Activated CD4-positive, alpha-beta memory T cell treated with anti-CD3 and anti-CD28 coated beads, Interleukin-2, amount 10 ng/mL, durations not matched to agents 7 days and 5 days (primary cell): ENCODE results near the gene OR51L1. TPM values are rescaled to one million over a fixed set of nuclear protein-coding genes. Genes with fewer than 3 reads are reported as not detected.

Experiments
- CTCF ChIA-PET: fragments of 350-600 bp; sonication (Branson Sonifier 250); formaldehyde crosslinking; loops from one replicate; lab custom pipeline; 2021; ENCODE audit warnings: antibody characterized with exemption, inconsistent platforms; lab: Charles Lee
- POLR2A ChIA-PET: fragments of 350-600 bp; sonication (Branson Sonifier 250); formaldehyde crosslinking; loops from one replicate; lab custom pipeline; 2021; ENCODE audit warnings: antibody characterized with exemption; lab: Charles Lee
- DNase-seq: peaks from one replicate; pipeline ENCODE4 v3.0.0-alpha.2; 2020
- H3K27ac Mint-ChIP-seq: one replicate; pipeline ENCODE4 v1.8.0; 2021; ENCODE audit warnings: mild to moderate bottlenecking, mixed read lengths
- H3K27me3 Mint-ChIP-seq: one replicate; pipeline ENCODE4 v1.8.0; 2021; ENCODE audit warnings: mixed read lengths
- H3K36me3 Mint-ChIP-seq: one replicate; pipeline ENCODE4 v1.8.0; 2021; ENCODE audit warnings: low read depth, mixed read lengths
- H3K4me1 Mint-ChIP-seq: one replicate; pipeline ENCODE4 v1.8.0; 2021; ENCODE audit warnings: mixed read lengths
- H3K4me3 Mint-ChIP-seq: one replicate; pipeline ENCODE4 v1.8.0; 2021; ENCODE audit warnings: mild to moderate bottlenecking, mixed read lengths
- H3K9me3 Mint-ChIP-seq: one replicate; pipeline ENCODE4 v1.8.0; 2021; ENCODE audit warnings: mixed read lengths
- total RNA-seq, 2 experiments: library from RNA; stranded (reverse); gene quantifications; one replicate each; pipeline ENCODE4 v1.2.3, GENCODE V29; 2021

Gene OR51L1
- total RNA-seq, 2 experiments from 2014 or later: not detected

DNA sequence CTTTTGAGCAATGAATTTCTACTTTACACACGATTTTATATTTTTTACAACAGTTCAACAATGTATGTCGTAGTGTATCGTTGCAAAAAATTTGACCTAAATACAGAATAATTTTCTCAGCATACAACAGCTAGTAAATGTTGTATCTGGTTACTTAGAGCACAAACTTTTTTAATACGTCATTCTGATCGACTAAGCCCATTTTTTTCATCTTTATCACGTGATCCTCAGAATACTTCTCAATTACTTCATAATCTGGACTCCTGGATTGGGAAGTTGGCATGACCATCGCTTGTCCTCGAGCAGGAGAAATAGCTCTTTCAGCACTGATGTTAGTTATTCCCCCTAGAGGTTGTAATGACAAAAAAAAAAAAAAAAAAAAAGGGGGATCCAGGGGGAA lies 16.6 kb downstream of the OR51L1 start:
- Mint-ChIP-seq H3K9me3 (no peaks in the 10 kb centered on the region), H3K4me3 (no peak overlapping the region), H3K27ac (no peak overlapping the region), H3K36me3 (no peaks in the 10 kb centered on the region), H3K27me3 (no peaks in the 10 kb centered on the region), H3K4me1 (no peaks in the 10 kb centered on the region)
- POLR2A ChIA-PET: no interaction called here
- DNase-seq: no peak
- CTCF ChIA-PET: no interaction called here

DNA sequence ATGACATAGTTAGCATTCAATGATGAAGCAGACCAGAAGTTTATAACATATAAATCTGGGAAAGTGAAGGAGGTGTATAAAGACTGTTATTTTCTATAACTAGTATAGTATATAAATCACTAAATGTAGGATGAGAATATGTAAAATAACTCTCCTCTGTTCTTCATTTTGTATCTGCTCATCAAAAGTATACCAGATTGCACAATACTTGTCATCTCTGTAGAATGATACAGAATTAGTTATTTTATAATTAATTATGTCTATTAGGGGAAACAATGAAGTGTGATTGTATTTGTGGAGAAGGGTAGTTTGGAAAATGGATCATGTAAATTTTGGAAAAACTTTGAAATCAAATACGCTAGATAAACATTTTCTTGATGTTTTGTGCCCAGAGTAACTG lies 18.4 kb downstream of the OR51L1 start:
- no peak for DNase-seq
- Mint-ChIP-seq H3K27ac (no peak overlapping the region), H3K4me3 (no peak overlapping the region), H3K9me3 (no peaks in the 10 kb centered on the region), H3K4me1 (no peaks in the 10 kb centered on the region), H3K27me3 (no peaks in the 10 kb centered on the region), H3K36me3 (no peaks in the 10 kb centered on the region)
- POLR2A ChIA-PET: no interaction called here
- CTCF ChIA-PET: no interaction called here

DNA sequence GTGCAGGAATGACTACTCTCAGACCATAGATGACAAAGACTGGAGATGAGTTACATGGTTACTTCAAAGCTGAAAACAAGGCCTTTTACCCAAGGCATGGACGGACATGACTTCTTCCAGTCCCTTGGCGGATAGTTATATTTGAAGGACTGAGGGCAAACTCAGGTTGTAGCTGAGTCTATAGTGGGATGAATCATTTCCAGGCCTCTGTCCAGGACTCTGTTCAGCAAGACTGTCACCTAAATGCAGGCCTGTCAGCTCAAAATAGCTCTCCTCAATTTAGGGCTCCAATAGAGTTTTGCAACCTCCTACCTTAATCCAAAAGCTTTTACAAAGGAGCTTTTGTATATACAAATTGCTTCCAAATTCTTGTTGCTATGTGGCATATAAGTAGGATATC lies 27.3 kb downstream of the OR51L1 start:
- no peak overlapping the region for H3K4me3 Mint-ChIP-seq
- H3K9me3 Mint-ChIP-seq: peaks cover 8% of the 10 kb centered on the region
- H3K4me1 Mint-ChIP-seq: no peaks in the 10 kb centered on the region
- DNase-seq: no peak
- no peaks in the 10 kb centered on the region for H3K27me3 Mint-ChIP-seq
- ChIA-PET POLR2A (no interaction called here), CTCF (no interaction called here)
- no peaks in the 10 kb centered on the region for H3K36me3 Mint-ChIP-seq
- no peak overlapping the region for H3K27ac Mint-ChIP-seq

DNA sequence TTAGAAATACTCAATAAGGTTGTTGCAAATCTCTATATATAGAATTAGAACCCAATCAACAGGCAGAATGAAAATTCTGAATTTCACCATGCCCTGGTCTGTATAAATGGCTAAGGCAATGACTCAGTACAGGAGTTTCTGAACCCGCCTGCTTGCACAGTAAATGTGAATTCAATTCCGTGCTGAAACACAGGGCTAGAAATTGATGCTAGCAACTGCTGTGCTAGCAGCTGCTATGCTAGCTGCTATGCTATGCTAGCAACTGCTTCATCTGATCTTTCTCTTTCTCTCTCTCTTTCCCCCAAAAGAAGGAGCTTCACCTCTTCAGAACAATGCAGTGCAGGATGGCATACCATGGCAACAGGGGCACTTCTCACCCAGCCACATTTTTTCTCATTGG lies 42.0 kb downstream of the OR51L1 start:
- no peaks in the 10 kb centered on the region for H3K4me1 Mint-ChIP-seq
- H3K27me3 Mint-ChIP-seq: no peaks in the 10 kb centered on the region
- no peaks in the 10 kb centered on the region for H3K36me3 Mint-ChIP-seq
- POLR2A ChIA-PET: no interaction called here
- H3K27ac Mint-ChIP-seq: no peak overlapping the region
- no peaks in the 10 kb centered on the region for H3K9me3 Mint-ChIP-seq
- H3K4me3 Mint-ChIP-seq: no peak overlapping the region
- no peak for DNase-seq
- CTCF ChIA-PET: no interaction called here

DNA sequence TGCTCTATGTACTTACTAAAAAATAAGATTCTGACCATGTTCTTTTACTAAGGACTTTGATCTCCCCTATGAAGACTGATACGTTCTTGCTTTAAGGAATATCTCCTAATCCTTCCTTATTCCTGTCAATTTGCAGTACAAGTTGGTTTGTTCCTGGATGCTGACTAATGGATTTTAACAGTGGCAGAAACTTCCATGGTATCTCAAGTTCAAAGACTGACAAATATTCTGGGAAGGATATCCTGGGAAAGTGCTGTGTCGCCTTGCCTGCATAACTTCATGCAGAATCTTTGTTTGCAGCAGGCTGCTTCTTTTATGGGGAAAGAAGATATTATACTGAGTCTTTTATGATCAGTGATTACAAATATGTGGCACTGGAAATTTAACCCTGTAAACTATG lies 43.3 kb downstream of the OR51L1 start:
- Mint-ChIP-seq H3K4me3 (no peak overlapping the region), H3K9me3 (peaks cover 2% of the 10 kb centered on the region), H3K4me1 (no peaks in the 10 kb centered on the region), H3K27ac (no peak overlapping the region), H3K27me3 (no peaks in the 10 kb centered on the region), H3K36me3 (no peaks in the 10 kb centered on the region)
- ChIA-PET POLR2A (no interaction called here), CTCF (no interaction called here)
- DNase-seq: no peak

DNA sequence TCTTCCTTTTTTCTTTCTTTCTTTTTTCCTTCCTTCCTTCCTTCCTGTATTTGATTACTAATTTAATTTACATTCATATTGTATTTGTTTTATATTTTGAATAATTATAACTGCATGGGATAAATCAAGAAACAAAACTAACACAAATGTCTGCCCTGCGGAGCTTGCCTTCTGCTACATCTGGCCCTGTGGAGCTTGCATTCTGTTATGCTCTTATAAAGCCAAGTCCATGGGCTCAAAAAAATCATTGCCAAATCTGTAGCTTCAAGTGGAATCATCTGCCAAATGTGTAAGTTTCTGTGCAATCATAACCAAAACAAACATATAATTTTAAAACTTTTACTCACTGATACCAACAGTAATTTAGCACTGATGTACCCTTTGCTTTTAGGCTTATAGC lies 43.7 kb downstream of the OR51L1 start:
- Mint-ChIP-seq H3K36me3 (no peaks in the 10 kb centered on the region), H3K4me1 (no peaks in the 10 kb centered on the region), H3K27ac (no peak overlapping the region), H3K27me3 (no peaks in the 10 kb centered on the region), H3K4me3 (no peak overlapping the region), H3K9me3 (peaks cover 2% of the 10 kb centered on the region)
- DNase-seq: no peak
- CTCF ChIA-PET: no interaction called here
- POLR2A ChIA-PET: no interaction called here

DNA sequence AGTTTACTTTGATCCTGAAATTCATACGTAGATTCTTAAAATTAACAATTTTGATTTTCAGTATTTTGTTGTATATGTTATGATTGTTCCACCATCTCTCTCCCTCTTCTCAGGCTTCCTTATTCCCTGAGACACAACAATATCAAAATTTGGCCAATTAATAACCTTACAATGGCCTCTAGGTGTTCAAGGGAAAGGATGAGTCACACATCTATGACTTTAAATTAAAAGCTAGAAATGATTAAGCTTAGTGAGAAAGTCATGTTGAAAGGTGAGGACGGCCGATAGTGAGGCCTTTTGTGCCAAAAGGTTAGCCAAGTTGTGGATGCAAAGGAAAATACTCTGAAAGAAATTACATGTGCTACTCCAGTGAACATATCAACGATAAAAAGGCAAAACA lies 46.2 kb downstream of the OR51L1 start:
- DNase-seq: no peak
- Mint-ChIP-seq H3K36me3 (no peaks in the 10 kb centered on the region), H3K4me3 (no peak overlapping the region), H3K4me1 (no peaks in the 10 kb centered on the region), H3K27ac (no peak overlapping the region), H3K9me3 (peaks cover 2% of the 10 kb centered on the region), H3K27me3 (no peaks in the 10 kb centered on the region)
- POLR2A ChIA-PET: no interaction called here
- CTCF ChIA-PET: no interaction called here

DNA sequence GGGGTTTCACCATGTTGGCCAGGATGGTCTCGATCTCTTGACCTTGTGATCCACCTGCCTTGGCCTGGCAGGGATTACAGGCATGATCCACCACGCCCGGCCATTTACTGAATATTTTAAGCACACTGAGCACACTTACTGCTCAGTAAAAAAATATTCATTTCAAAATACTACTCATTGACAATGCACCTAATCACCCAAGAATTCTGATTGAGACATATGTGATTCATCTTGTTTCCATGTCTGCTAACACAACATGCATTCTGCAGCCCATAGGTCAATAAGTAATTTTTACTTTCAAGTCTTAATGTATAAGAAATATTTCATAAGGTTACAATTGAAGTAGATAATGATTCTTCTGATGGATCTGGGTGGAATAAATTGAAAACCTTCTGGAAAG lies 47.4 kb downstream of the OR51L1 start:
- ChIA-PET CTCF (no interaction called here), POLR2A (no interaction called here)
- Mint-ChIP-seq H3K4me1 (no peaks in the 10 kb centered on the region), H3K27ac (no peak overlapping the region), H3K9me3 (peaks cover 2% of the 10 kb centered on the region), H3K36me3 (no peaks in the 10 kb centered on the region), H3K4me3 (no peak overlapping the region), H3K27me3 (no peaks in the 10 kb centered on the region)
- DNase-seq: no peak

DNA sequence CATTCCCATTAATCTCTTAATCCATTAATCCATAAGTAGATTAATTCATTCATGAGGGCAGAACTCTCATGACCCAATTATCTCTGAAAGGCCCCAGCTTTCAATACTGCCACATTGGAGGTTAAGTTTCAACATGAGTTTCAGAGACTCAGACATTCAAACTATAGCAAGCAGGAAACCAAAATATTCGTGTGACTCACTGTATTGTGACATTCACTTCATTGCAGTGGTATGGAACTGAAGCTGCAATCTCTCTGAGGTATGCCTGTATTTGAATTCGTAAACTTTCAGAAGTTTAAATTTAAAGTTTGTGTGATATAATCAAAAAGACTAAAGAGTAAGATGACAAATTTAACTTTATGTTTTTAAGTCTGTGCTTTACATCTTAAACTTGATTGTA lies 48.7 kb downstream of the OR51L1 start:
- H3K4me1 Mint-ChIP-seq: no peaks in the 10 kb centered on the region
- CTCF ChIA-PET: no interaction called here
- H3K4me3 Mint-ChIP-seq: no peak overlapping the region
- no peak overlapping the region for H3K27ac Mint-ChIP-seq
- DNase-seq: no peak
- POLR2A ChIA-PET: no interaction called here
- no peaks in the 10 kb centered on the region for H3K36me3 Mint-ChIP-seq
- peaks cover 2% of the 10 kb centered on the region for H3K9me3 Mint-ChIP-seq
- H3K27me3 Mint-ChIP-seq: no peaks in the 10 kb centered on the region

DNA sequence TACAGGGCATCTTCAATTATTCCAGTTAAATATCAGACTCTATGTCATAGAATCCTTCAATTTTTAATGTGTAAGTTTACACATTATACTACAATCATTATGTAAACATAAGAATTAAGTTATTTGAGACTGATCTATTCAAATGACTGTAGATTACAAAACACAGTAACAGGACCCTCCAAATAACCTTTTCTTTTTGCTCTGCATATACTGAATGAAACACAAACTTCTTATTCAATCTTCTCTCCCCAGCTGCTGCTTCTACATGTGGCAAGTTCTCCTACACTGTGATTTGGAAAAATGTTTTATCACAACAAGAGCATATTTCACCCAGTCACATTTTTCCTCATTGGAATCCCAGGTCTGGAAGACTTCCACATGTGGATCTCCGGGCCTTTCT lies 51.6 kb downstream of the OR51L1 start, which contains the start of gene OR52J3:
Gene OR52J3 (plus strand): TSS at position 301 of the 400 bp plus-strand sequence. CDS start 0 bp downstream, at position 301.
- Mint-ChIP-seq H3K27ac (no peak within 1 kb of the TSS), H3K9me3 (peaks cover 2% of the 10 kb centered on the region), H3K4me3 (no peak within 1 kb of the TSS), H3K4me1 (no peaks in the 10 kb centered on the region), H3K27me3 (no peaks in the 10 kb centered on the region), H3K36me3 (no peaks in the 10 kb centered on the region)
- POLR2A ChIA-PET: no interaction called here
- no peak for DNase-seq
- CTCF ChIA-PET: no interaction called here

DNA sequence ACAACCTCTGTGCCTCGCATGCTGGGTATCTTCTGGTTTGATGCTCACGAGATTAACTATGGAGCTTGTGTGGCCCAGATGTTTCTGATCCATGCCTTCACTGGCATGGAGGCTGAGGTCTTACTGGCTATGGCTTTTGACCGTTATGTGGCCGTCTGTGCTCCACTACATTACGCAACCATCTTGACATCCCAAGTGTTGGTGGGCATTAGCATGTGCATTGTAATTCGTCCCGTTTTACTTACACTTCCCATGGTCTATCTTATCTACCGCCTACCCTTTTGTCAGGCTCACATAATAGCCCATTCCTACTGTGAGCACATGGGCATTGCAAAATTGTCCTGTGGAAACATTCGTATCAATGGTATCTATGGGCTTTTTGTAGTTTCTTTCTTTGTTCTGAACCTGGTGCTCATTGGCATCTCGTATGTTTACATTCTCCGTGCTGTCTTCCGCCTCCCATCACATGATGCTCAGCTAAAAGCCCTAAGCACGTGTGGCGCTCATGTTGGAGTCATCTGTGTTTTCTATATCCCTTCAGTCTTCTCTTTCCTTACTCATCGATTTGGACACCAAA lies 52.2 kb downstream of the OR51L1 start:
- no peaks in the 10 kb centered on the region for H3K27me3 Mint-ChIP-seq
- H3K9me3 Mint-ChIP-seq: peaks cover 2% of the 10 kb centered on the region
- no peak overlapping the region for H3K27ac Mint-ChIP-seq
- DNase-seq: no peak
- ChIA-PET POLR2A (no interaction called here), CTCF (no interaction called here)
- H3K4me1 Mint-ChIP-seq: no peaks in the 10 kb centered on the region
- H3K36me3 Mint-ChIP-seq: no peaks in the 10 kb centered on the region
- no peak overlapping the region for H3K4me3 Mint-ChIP-seq

Other genes starting within 250 kb of the OR51L1 start
- gene OR51F1, start 224.9 kb upstream of the OR51L1 start, total RNA-seq: not detected
- gene OR52R1, start 190.5 kb upstream of the OR51L1 start, total RNA-seq: not detected
- not detected for gene OR51F2, start 173.5 kb upstream of the OR51L1 start, total RNA-seq
- not detected for gene OR51S1, start 145.6 kb upstream of the OR51L1 start, total RNA-seq
- gene OR51T1, start 113.0 kb upstream of the OR51L1 start, total RNA-seq: not detected
- not detected for gene OR51A7, start 91.1 kb upstream of the OR51L1 start, total RNA-seq
- gene OR51G2, start 75.5 kb upstream of the OR51L1 start, total RNA-seq: not detected
- not detected for gene OR51G1, start 70.5 kb upstream of the OR51L1 start, total RNA-seq
- gene OR51A4, start 47.2 kb upstream of the OR51L1 start, total RNA-seq: not detected
- not detected for gene OR51A2, start 39.1 kb upstream of the OR51L1 start, total RNA-seq
- not detected for gene OR52J3, start 51.7 kb downstream of the OR51L1 start, total RNA-seq
- not detected for gene OR52E2, start 64.8 kb downstream of the OR51L1 start, total RNA-seq
- not detected for gene OR52E1, start 74.7 kb downstream of the OR51L1 start, total RNA-seq
- not detected for gene OR52A5, start 143.5 kb downstream of the OR51L1 start, total RNA-seq
- not detected for gene OR52A1, start 159.9 kb downstream of the OR51L1 start, total RNA-seq
- gene OR51V1, start 205.8 kb downstream of the OR51L1 start, total RNA-seq: not detected
- gene HBB, start 232.2 kb downstream of the OR51L1 start, total RNA-seq: not detected
- not detected for gene HBD, start 239.6 kb downstream of the OR51L1 start, total RNA-seq